WTC11 (cell line): ENCODE results near the gene SLC35F4.
"Not testable (repeated sequence)": the region's sequence is repeated elsewhere in the genome, so short reads cannot be mapped to it uniquely, and the experiment has no call there.

ENCODE experiments used
- CREB1 ChIP-seq: sonication (generic); formaldehyde crosslinking; IDR thresholded peaks from 2 replicates; pipeline ENCODE4 v1.8.0; 2023; ENCODE audit warnings: mild to moderate bottlenecking, missing genetic modification reagents
- TF ChIP-seq, protein P1 (sequence below): fragments of 200-600 bp; IDR thresholded peaks from 2 replicates; pipeline ENCODE4 v1.8.0; 2022; ENCODE audit warnings: antibody characterized with exemption

DNA sequence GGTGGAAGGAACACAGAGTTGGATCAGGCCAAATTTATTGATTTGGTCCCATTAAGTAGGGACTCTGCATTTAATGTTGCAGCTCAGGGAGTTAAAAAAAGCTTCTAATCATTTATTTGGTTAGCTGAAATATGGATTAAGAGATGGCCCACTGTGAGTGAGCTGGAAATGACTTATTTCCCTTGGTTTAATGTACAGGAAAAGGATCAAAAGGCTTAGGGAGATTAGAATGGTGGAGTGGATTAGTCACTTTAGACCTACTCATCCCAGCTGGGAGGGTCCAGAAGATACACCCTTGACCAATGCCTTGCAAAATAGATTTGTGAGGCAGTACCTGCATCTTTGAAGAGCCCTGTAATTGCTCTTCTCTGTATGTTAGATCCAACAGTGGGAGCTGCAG lies 143.8 kb downstream of the SLC35F4 start:
- TF ChIP-seq, protein P1, sequence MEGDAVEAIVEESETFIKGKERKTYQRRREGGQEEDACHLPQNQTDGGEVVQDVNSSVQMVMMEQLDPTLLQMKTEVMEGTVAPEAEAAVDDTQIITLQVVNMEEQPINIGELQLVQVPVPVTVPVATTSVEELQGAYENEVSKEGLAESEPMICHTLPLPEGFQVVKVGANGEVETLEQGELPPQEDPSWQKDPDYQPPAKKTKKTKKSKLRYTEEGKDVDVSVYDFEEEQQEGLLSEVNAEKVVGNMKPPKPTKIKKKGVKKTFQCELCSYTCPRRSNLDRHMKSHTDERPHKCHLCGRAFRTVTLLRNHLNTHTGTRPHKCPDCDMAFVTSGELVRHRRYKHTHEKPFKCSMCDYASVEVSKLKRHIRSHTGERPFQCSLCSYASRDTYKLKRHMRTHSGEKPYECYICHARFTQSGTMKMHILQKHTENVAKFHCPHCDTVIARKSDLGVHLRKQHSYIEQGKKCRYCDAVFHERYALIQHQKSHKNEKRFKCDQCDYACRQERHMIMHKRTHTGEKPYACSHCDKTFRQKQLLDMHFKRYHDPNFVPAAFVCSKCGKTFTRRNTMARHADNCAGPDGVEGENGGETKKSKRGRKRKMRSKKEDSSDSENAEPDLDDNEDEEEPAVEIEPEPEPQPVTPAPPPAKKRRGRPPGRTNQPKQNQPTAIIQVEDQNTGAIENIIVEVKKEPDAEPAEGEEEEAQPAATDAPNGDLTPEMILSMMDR, result not testable (repeated sequence)
- not testable (repeated sequence) for TF ChIP-seq CREB1 (CRISPR knock-in tag)
